Measurements from ENCODE around the gene YWHAQ.
A peak's percentile ranks its signal among the peaks of the same experiment; 100 is the strongest.

The YWHAQ gene

GRCh38 chr2:9664365-9664764, 33.6 kb upstream of the YWHAQ start:
- H3K27ac ChIP-seq = no peak overlapping the region
- CTCF ChIA-PET = interaction anchor here (0.6 kb wide), 1 partner anchor 118 kb away, joined by 3 read pairs; no protein-coding TSS in a partner anchor
- TF ChIP-seq, protein P1, sequence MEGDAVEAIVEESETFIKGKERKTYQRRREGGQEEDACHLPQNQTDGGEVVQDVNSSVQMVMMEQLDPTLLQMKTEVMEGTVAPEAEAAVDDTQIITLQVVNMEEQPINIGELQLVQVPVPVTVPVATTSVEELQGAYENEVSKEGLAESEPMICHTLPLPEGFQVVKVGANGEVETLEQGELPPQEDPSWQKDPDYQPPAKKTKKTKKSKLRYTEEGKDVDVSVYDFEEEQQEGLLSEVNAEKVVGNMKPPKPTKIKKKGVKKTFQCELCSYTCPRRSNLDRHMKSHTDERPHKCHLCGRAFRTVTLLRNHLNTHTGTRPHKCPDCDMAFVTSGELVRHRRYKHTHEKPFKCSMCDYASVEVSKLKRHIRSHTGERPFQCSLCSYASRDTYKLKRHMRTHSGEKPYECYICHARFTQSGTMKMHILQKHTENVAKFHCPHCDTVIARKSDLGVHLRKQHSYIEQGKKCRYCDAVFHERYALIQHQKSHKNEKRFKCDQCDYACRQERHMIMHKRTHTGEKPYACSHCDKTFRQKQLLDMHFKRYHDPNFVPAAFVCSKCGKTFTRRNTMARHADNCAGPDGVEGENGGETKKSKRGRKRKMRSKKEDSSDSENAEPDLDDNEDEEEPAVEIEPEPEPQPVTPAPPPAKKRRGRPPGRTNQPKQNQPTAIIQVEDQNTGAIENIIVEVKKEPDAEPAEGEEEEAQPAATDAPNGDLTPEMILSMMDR (conservative IDR thresholded peaks at IDR 0.05; ENCODE audit: low read depth) = no peak
- no peak for DNase-seq (ENCODE audit: low spot score)
- POLR2A ChIA-PET (ENCODE audit: low non-redundant PET) = no interaction called here

GRCh38 chr2:9663008-9663879, 32.4 kb upstream of the YWHAQ start:
- ChIA-PET CTCF (no interaction called here), POLR2A (ENCODE audit: low non-redundant PET) (no interaction called here)
- no peak overlapping the region for H3K27ac ChIP-seq
- DNase-seq (ENCODE audit: low spot score) = no peak
- TF ChIP-seq, protein P1 (conservative IDR thresholded peaks at IDR 0.05; ENCODE audit: low read depth) = no peak

DNA sequence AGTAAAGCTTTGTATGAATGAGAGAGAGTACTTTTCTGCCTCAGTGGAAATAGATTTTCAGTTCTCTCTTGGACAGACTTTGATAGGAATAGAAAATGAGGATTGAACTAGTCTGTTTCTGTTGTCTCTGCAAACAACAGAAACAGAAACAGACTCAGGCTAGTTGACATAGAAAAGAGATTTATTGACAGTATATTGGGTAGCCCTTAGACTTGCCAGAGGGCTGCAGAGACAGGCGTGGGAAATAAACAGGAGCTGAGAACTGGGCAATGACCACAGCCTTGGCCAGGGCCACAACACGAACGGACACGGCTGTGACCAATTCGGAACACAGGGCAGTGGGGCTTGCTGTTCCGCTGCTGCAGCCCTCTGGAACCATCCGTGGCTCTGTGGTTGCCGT, 30.5 kb upstream of the YWHAQ start:
- no peak for DNase-seq (ENCODE audit: low spot score)
- ChIA-PET CTCF (no interaction called here), POLR2A (ENCODE audit: low non-redundant PET) (no interaction called here)
- no peak overlapping the region for H3K27ac ChIP-seq
- TF ChIP-seq, protein P1 (conservative IDR thresholded peaks at IDR 0.05; ENCODE audit: low read depth) = no peak

DNA sequence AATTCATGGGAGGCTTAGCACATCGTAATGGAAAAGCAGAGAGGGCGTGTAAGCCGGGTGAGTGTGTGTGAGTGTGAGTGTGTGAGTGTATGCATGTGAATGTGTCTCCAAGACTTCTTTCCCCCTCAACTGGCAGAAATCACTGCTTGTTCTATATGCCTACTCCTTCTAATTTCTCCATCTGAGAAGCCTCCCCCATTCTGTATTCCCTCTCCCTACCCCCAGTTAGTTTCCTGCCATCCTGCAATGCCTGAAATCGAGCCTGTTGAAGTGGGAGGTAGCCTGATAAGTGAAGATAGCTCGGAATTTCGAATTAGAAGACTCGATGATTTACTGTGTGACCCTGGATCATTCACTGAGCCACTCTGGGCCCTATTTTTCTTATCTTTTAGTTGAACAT, 30.0 kb upstream of the YWHAQ start:
- ChIA-PET POLR2A (ENCODE audit: low non-redundant PET) (no interaction called here), CTCF (no interaction called here)
- DNase-seq (ENCODE audit: low spot score) = no peak
- TF ChIP-seq, protein P1 (conservative IDR thresholded peaks at IDR 0.05; ENCODE audit: low read depth) = no peak
- H3K27ac ChIP-seq = no peak overlapping the region

- TF ChIP-seq, protein P1 (conservative IDR thresholded peaks at IDR 0.05; ENCODE audit: low read depth) = no peak
- H3K27ac ChIP-seq = no peak overlapping the region
- ChIA-PET CTCF (no interaction called here), POLR2A (ENCODE audit: low non-redundant PET) (no interaction called here)
- DNase-seq (ENCODE audit: low spot score) = no peak
Measured at GRCh38 chr2:9660154-9660553, 29.4 kb upstream of the YWHAQ start.

DNA sequence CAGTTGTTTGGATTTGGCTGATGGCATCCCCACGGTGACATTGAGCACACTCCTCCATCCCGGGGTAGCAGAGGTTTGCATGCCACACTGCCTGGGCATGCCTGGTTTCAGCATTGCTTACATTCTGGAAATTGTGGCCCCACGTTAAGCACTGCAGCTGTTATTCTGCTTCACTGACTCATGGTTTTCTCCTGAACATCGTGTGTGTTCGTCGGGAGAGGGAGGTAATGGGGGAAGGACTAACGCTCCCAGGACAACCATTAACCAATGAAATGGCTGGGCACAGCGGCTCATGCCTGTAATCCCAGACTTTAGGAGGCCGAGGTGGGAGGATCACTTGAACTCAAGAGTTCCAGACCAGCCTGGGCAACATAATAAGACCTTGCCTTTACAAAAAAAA, 28.2 kb upstream of the YWHAQ start:
- POLR2A ChIA-PET (ENCODE audit: low non-redundant PET) = no interaction called here
- TF ChIP-seq, protein P1 (conservative IDR thresholded peaks at IDR 0.05; ENCODE audit: low read depth) = no peak
- DNase-seq (ENCODE audit: low spot score) = peak; percentile 73
- H3K27ac ChIP-seq = peak overlapping the region; percentile 63
- CTCF ChIA-PET = interaction anchor here (0.7 kb wide), 1 partner anchor 22 kb away, joined by 3 read pairs; no protein-coding TSS in a partner anchor
